ENCODE results near the gene SMIM5.

SMIM5 gene

GRCh38 chr17:75658237-75658636, 25.0 kb downstream of the SMIM5 start:
- no peak overlapping the region for H3K4me3 ChIP-seq (ENCODE audit: low read length)
- H3K9ac ChIP-seq (ENCODE audit: low read length): no peak overlapping the region
- H4K20me1 ChIP-seq (ENCODE audit: insufficient read depth, low read length): no peaks in the 10 kb centered on the region
- peaks cover 23% of the 10 kb centered on the region for H3K4me1 ChIP-seq (ENCODE audit: low read length)
- TF ChIP-seq EZH2phosphoT487 (IDR thresholded peaks at IDR 0.05; ENCODE audit: low read depth) (no peak), CTCF (IDR thresholded peaks at IDR 0.05; ENCODE audit: low read depth, low read length) (no peak)
- H3K79me2 ChIP-seq (ENCODE audit: low read length): peaks cover 10% of the 10 kb centered on the region; the same call in 1 of the 2 replicates
- no peak overlapping the region for H3K4me2 ChIP-seq (ENCODE audit: low read length)
- H3K27ac ChIP-seq (ENCODE audit: low read length): no peak overlapping the region
- H3K9me3 ChIP-seq (ENCODE audit: insufficient read depth, low read length): no peaks in the 10 kb centered on the region
- no peak overlapping the region for H2AFZ ChIP-seq (ENCODE audit: low read depth, low read length)
- H3K27me3 ChIP-seq (ENCODE audit: low read depth, low read length): no peaks in the 10 kb centered on the region
- H3K36me3 ChIP-seq (replicated peaks; ENCODE audit: low read depth, low read length): peaks cover 51% of the 10 kb centered on the region

GRCh38 chr17:75661531-75661930, 28.3 kb downstream of the SMIM5 start:
- Histone ChIP-seq H2AFZ (ENCODE audit: low read depth, low read length) (no peak overlapping the region), H3K27ac (ENCODE audit: low read length) (peak overlapping the region; percentile 29), H3K4me1 (ENCODE audit: low read length) (peaks cover 50% of the 10 kb centered on the region), H3K36me3 (replicated peaks; ENCODE audit: low read depth, low read length) (peaks cover 63% of the 10 kb centered on the region), H3K79me2 (ENCODE audit: low read length) (peaks cover 26% of the 10 kb centered on the region), H4K20me1 (ENCODE audit: insufficient read depth, low read length) (no peaks in the 10 kb centered on the region), H3K9me3 (ENCODE audit: insufficient read depth, low read length) (peaks cover 5% of the 10 kb centered on the region; the same call in 1 of the 2 replicates), H3K9ac (ENCODE audit: low read length) (no peak overlapping the region), H3K27me3 (ENCODE audit: low read depth, low read length) (no peaks in the 10 kb centered on the region), H3K4me3 (ENCODE audit: low read length) (no peak overlapping the region), H3K4me2 (ENCODE audit: low read length) (no peak overlapping the region)
- TF ChIP-seq CTCF (IDR thresholded peaks at IDR 0.05; ENCODE audit: low read depth, low read length) (no peak), EZH2phosphoT487 (IDR thresholded peaks at IDR 0.05; ENCODE audit: low read depth) (no peak)

GRCh38 chr17:75662511-75662910, 29.3 kb downstream of the SMIM5 start:
- H3K36me3 ChIP-seq (replicated peaks; ENCODE audit: low read depth, low read length): peaks cover 56% of the 10 kb centered on the region
- TF ChIP-seq EZH2phosphoT487 (IDR thresholded peaks at IDR 0.05; ENCODE audit: low read depth): no peak
- no peak for TF ChIP-seq CTCF (IDR thresholded peaks at IDR 0.05; ENCODE audit: low read depth, low read length)
- no peaks in the 10 kb centered on the region for H4K20me1 ChIP-seq (ENCODE audit: insufficient read depth, low read length)
- H3K9ac ChIP-seq (ENCODE audit: low read length): no peak overlapping the region
- peaks cover 5% of the 10 kb centered on the region; the same call in 1 of the 2 replicates for H3K9me3 ChIP-seq (ENCODE audit: insufficient read depth, low read length)
- H3K4me1 ChIP-seq (ENCODE audit: low read length): peaks cover 50% of the 10 kb centered on the region
- no peaks in the 10 kb centered on the region for H3K27me3 ChIP-seq (ENCODE audit: low read depth, low read length)
- no peak overlapping the region for H3K4me3 ChIP-seq (ENCODE audit: low read length)
- peaks cover 35% of the 10 kb centered on the region for H3K79me2 ChIP-seq (ENCODE audit: low read length)
- H3K4me2 ChIP-seq (ENCODE audit: low read length): no peak overlapping the region
- H3K27ac ChIP-seq (ENCODE audit: low read length): peak overlapping the region; percentile 100; the same call in 1 of the 2 replicates
- H2AFZ ChIP-seq (ENCODE audit: low read depth, low read length): no peak overlapping the region

- Histone ChIP-seq H4K20me1 (ENCODE audit: insufficient read depth, low read length) (no peaks in the 10 kb centered on the region), H3K4me3 (ENCODE audit: low read length) (peak overlapping the region; percentile 52; the same call in 1 of the 2 replicates), H3K36me3 (replicated peaks; ENCODE audit: low read depth, low read length) (peaks cover 59% of the 10 kb centered on the region), H2AFZ (ENCODE audit: low read depth, low read length) (no peak overlapping the region), H3K9ac (ENCODE audit: low read length) (peak overlapping the region; percentile 55), H3K27me3 (ENCODE audit: low read depth, low read length) (no peaks in the 10 kb centered on the region), H3K4me1 (ENCODE audit: low read length) (peaks cover 60% of the 10 kb centered on the region), H3K4me2 (ENCODE audit: low read length) (peak overlapping the region; percentile 91), H3K9me3 (ENCODE audit: insufficient read depth, low read length) (peaks cover 5% of the 10 kb centered on the region; the same call in 1 of the 2 replicates), H3K27ac (ENCODE audit: low read length) (peak overlapping the region; percentile 100), H3K79me2 (ENCODE audit: low read length) (peaks cover 52% of the 10 kb centered on the region)
- TF ChIP-seq CTCF (IDR thresholded peaks at IDR 0.05; ENCODE audit: low read depth, low read length) (no peak), EZH2phosphoT487 (IDR thresholded peaks at IDR 0.05; ENCODE audit: low read depth) (no peak; the same call in 1 of the 2 replicates)
These were observed 30.9 kb downstream of the SMIM5 start for GRCh38 chr17:75664099-75664549.
